Central memory CD4-positive, alpha-beta T cell (primary cell): ENCODE data around the gene GJC3.
"Not testable (repeated sequence)": the region's sequence is repeated elsewhere in the genome, so short reads cannot be mapped to it uniquely, and the experiment has no call there.

ENCODE experiments used
- DNase-seq: peaks from one replicate; pipeline ENCODE4 v3.0.0; 2022

Gene GJC3

DNA sequence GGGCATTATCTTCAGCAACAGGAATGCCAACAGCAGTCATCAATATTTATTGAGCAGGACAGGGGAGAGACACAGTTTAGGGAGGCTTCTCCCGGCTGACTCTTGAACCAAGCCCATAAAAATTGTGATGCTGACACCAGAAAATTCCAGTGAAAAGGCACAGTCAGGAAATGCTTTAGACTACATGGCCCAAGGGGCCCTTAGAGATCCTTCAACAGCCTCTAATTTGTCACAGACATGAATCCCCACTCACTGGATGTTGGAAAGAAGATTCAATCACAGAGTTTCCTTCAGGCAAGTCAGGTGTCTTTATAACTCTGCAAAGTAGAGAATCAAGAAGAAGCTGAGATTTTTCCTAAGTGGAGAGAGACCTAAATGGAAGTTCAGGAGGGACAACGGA lies 1.2 kb downstream of the GJC3 start:
- no peak for DNase-seq

DNA sequence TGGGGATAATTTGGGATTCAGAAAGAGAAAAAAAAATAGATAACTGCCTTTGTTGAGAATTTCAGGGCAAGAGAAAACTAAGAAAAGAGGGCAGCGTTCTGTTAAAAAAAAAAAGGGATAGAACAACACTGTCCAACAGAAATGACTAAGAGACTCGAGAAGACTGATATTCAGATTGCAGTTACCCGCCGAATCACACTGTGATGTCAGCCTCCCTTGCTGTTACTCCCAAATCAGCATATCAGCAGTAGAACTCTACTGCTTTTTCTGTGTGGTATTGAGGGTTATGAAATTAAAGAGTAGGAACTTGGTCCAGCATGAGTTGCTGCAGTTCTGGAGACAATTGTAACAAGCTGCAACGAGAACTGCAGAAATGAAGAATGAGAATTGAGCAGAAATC lies 1.9 kb downstream of the GJC3 start:
- DNase-seq = no peak

DNA sequence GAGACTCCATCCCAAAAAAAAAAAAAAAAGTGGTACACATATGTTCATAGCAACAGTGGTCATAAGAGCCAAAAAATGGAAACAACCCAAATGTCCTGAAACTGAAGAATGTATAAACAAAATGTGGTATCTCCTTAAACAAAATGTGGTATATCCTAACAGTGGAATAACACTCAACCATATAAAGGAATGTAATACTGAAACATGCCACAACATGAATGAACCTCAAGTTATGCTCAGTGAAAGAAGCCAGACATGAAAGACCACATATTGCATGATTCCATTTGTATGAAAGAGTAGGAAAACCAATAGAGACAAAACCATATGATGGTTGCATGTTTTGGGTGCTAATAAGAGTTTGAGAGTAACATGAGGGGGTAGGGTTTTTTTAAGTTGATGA lies 3.1 kb downstream of the GJC3 start:
- no peak for DNase-seq

DNA sequence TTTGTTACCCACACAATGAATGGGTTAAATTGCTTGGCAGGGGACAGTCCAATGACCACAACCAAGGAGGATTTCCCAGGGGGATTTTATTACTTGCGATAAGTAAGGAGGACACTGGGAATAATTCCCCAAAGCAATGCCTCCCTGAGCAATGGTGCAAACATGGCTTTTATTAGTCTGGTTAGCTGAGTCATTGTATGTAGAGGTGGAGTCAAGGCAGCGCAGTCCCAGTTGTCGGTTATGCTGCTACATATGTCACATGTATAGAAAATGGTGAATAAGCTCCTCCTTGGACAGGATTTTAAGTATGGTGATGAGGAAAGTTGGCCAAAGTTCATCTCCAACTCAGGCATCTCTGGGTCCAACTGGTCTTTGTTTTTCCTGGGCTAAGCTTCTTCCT lies 6.2 kb downstream of the GJC3 start:
- no peak for DNase-seq

DNA sequence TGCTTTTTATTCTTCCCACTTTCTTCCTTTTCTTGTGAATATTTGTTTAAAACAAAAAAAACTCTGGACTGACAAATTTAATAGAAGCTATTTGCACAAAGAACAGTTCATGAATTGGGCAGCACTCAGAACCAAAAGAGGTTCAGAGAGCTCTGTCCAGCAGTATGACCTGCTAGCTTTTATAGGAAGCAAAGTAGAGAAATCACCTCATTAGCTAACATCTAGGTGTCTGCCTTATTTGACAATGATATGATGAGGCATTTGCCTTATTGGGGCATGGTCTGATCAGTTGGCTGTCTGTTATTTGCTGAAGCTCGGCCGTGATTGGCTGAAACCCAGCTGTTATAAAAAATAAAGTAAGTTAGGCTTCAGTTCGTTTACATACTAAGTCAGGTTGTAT lies 9.3 kb downstream of the GJC3 start:
- DNase-seq = no peak

DNA sequence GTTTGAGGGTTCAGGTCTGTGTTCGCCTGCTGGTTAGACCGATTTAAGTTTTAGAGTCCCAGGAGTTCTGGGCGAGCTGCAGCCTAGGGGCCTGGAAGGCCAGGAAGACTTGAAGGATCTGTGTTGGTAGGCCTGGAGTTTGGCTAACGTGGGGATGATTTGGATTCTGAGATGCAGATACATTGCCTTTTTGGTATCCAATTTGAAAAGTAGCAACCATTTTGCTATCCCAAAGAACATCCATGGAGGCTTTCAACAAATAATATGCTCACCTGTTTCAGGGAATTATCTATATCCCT lies 9.7 kb downstream of the GJC3 start:
- no peak for DNase-seq

DNA sequence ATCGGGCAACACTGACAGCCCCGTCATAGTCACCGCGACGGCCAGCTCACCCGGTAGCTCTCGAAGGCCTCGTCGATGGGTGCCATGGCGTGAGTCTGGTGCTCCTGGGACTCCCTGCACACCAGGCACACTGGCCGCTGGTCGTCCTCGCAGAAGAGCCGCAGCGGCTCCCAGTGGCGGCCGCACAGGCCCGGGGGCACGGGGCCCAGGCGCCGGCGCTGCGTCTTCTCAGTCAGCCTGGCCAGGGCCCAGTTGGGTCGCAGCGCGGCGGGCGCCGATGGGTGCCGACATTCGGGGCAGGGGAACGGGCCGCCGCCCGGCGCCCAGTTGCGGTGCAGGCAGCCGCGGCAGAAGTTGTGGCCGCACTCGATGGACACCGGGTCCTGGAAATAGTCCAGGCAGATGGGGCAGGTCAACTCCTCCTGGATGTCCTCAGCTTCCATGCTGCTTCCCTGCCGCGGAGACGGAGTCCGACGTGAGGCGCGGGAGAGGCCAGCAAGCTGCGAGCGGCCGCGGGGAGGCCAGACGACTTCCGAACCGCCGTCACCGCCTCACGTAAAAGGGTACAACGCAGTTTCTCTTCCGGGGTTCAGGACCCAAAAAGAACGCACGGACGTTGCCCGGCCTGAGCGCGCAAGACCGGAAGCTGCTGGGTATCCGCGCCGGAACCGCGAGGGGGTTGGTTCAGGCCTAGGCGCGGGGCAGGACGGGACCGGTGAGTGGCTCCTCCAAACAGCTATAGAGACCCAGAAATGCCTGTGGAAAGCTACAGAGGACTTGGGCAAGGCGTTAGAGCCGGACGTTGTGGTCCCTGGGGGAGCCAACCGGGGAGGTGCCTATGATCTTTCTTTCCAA lies 10.2 kb downstream of the GJC3 start, which contains the start of gene TRIM4:
Gene TRIM4, minus strand, starts transcription at position 572 of the 855 bp plus-strand sequence. Its CDS starts 129 bp downstream, at position 443.
- DNase-seq = peak; percentile 89

DNA sequence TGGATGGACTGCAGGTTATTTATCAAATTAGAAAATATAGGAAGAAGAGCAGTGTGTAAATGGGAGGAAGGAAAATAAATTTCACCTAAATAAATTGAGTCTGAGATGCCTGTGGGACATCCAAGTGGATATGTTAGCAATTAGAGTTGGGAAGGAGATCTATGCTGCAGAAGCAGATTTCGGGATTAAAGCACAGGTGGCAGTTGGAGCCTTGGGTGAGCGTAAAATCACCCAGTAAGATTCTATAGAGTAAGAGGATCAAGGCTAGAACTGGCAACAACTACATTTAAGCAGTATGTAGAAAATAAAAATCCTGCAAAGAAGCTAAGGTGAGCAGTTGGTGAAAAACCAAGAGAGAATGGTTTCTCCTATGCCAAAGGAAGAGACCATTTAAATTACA lies 18.4 kb downstream of the GJC3 start:
- no peak for DNase-seq

DNA sequence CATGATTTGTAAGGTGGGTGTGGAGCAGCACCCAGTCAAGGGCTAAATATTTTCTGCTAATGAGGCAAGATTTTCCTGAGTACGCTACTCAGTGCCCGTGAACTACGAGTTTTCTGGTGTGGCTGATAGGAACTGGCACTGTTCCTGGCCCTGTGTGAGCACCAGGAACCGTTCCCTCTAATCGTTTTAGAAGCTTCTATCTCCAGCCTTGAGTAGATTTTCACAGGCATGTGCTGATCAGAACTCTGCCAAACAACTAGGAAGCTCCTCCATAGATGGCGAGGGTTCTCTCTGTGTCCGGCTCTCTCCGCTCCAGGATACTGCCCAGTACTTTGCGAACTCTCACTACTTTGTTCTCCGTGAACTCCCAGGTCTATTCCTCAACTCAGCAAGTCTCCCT lies 27.8 kb downstream of the GJC3 start:
- no peak for DNase-seq

DNA sequence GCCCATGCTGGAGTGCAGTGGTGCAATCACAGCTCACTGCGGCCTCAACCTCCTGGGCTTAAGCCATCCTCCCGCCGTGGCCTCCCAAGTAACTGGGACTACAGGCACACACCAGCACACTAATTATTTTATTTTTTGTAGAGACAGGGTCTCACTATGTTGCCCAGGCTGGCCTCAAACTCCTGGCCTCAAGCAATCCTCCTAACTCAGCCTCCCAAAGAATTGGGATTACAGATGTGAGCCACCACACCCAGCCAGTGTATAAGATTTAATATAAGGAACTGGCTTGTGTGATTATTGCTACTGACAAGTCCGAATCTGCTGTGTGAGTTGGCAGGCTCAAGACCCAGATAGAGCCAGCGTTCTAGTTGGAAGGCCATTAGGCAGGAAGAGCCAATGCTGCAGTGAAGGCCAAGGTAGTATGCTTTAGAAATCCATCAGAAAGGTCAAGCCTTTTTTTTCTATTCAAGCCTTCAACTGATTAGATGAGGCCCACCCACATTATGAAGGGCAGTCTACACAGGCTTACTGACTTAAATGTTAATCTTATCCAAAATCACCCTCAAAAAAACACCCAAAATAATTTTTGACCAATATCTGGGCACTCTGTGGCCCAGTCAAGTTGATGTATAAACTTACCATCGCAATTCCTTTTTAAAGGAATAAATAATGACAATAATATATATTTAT lies 29.4 kb downstream of the GJC3 start:
- no peak for DNase-seq

DNA sequence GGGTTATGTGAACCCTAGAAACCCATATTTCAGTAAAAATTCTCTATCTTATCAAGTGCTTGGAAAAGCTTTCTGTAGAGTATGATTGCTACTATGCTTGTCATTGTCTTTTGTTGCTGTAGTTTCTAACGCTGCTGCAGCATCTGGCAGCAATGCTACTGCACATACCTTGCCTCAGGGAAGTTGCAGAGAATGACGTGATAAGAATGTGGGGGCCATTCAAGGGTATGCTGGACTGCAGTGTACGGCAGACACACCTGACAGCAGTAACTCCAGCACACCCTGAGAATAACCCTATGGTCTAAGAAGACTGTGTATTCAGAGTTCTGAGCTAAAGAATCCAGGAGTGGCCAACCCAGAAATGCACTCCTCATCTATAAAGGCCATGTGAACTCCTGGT lies 30.6 kb downstream of the GJC3 start:
- no peak for DNase-seq

DNA sequence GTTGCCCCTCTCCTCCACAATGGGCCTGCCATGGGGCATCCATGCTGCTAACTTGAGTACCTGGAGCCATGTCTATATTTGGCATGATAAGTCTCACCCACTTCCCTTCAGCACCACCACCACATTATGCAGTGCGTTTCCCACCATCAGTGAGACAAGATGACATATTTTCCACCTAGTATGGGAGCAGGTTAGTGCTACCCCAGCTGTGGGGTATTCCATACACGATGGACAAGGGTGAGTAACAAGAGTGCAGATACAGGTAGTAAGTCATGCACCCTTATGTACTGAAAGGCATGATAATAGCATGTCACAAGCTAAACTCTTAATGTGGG lies 31.4 kb downstream of the GJC3 start:
- no peak for DNase-seq

DNA sequence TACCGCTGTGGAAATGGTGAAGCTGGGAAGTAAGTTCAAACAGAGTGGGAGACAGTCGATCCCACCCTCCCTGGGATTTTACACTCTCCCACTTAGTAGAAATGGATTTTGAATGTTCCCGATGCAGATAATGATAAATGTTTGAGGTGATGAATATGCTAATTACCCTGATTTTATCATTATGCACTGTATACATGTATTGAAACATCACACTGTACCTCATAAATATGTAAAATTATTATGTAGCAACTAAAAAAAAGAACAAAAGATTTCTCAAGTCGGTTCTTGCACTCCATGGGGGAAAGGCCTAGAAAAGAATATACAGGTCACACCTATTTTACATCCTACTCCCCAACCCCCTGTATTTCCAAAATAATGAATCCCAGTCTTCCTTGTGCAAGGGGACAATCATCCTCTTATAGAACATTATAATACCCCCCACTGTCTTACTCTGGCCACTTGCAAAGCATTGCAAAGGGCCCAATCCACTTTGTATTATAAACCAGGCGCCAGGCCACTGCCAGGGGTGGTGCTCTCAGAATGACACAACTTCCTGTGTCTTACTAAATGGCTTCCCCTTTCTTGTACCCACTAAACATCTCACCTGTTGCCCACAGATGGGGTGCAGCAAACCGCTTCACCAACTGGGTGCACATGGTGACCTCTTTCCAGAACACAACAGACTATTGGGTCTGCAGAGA lies 31.9 kb downstream of the GJC3 start:
- no peak for DNase-seq

DNA sequence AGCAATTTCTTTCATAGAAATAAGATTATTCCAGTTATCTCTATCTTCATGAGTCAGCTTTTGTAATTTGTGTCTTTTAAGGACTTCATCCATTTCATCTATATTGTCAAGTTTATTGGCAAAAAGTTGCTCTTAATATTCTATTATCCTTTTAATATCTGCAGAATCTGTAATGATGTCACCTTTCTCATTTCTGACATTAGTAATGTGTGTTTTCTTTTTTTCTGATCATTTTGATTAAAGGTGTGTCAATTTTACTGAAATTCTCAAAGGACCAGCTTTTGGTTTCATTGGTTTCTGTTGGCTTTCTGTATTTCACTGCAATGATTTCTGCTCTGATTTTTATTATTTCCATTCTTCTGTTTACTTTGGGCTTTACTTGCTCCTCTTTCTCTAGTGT lies 34.7 kb downstream of the GJC3 start:
- DNase-seq = no peak

DNA sequence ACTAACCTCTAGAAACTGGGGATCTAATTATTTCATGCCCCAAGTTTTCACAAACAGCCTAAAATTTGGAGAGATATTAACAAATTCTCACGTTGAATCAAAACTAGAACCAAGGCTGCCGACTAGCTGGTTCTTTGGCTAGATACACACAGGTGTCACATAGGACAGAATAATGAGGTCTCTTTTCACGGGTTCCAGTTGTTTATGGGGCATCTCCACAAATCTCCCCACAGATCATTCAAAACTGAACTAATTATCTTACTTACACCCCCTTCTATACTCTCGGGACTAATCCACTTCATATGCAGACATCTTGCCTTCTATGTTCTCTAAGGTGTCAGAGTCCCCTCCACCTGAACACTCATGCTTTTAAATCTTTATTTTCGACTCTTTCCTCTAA lies 36.1 kb downstream of the GJC3 start:
- no peak for DNase-seq

DNA sequence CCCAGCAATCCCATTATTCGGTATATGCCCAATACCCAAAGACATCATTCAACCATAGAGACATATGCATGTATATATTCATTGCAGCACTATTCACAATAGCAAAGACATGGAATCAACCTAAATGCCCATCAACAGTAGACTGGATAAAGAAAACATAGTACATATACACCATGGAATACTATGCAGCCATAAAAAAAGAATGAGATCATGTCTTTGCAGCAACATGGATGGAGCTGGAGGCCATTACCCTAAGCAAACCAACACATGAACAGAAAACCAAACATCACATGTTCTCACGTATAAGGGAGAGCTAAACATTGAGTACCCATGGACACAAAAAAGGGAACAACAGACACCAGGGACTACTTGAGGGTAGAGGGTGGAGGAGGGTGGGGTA lies 39.1 kb downstream of the GJC3 start:
- not testable (repeated sequence) for DNase-seq

DNA sequence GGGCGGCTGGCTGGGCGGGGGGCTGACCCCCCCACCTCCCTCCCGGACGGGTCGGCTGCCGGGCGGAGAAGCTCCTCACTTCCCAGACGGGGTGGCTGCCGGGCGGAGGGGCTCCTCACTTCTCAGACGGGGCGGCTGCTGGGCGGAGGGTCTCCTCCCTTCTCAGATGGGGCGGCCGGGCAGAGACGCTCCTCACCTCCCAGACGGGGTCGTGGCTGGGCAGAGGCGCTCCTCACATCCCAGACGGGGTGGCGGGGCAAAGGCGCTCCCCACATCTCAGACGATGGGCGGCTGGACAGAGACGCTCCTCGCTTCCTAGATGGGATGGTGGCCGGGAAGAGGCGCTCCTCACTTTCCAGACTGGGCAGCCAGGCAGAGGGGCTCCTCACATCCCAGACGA lies 41.1 kb downstream of the GJC3 start:
- not testable (repeated sequence) for DNase-seq

DNA sequence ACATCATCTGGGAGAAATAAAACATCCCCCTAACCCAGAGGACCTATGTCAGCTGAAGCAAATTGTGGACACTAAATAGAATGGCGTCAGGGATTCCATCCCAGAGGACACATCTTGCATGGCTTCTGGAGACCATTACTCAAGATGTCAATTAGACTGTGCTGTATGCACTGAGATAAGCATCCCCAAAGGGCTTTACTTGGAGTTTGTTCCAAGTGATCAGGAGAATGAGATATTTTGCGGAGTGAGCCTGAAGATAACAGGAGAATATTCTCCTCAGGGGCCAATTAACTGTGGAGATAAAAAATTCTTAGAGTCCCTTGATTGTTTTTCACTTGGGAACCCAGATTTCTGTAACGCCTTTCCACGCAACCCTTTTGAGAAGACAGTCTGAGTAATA lies 48.0 kb downstream of the GJC3 start:
- DNase-seq = no peak

DNA sequence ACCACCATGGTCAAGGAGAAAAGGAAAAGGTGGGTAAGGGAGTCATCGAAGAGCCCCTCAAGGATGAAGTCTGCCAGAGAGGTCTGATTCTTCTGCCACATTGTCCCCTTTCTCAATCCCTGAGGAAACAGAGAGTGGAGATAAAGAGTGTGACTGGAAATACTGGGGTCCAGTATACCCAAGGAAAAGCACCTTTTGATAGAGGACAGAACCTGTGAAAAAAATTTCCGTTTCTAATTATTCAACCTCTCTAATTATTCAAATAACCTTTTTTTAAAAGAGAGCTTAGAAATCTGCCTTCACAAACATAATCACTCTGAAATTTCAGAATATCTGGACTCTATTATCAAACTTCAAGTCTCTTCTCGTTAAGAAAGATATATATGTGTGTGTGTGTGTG lies 52.5 kb downstream of the GJC3 start, which contains the start of gene OR2AE1:
Gene OR2AE1, minus strand, starts transcription at position 101 of the 400 bp plus-strand sequence. Its CDS starts 0 bp downstream, at position 101.
- no peak for DNase-seq

DNA sequence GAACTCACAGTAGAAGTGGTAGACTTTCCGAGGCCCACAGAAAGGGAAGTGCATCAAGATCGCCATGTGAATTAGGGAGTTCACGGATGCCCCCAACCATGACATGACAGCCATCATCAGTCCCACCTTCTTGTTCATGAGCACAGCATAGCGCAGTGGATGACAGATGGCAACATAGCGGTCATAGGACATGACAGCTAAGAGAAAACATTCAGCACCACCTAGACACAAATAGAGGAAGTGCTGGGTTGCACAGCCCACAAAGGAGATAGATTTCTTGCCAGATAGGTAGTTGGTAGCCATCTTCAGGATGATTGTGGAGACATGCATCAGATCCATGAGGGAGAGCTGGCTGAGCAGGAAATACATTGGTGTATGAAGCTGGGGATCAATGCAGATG lies 52.9 kb downstream of the GJC3 start:
- DNase-seq = no peak
